Measurements from ENCODE around the gene RNF144A. TPM values are rescaled to one million over a fixed set of nuclear protein-coding genes. Genes with fewer than 3 reads are reported as not detected.

The RNF144A gene
- total RNA-seq, 1 donor from 2014 or later: 9.6 TPM

DNA sequence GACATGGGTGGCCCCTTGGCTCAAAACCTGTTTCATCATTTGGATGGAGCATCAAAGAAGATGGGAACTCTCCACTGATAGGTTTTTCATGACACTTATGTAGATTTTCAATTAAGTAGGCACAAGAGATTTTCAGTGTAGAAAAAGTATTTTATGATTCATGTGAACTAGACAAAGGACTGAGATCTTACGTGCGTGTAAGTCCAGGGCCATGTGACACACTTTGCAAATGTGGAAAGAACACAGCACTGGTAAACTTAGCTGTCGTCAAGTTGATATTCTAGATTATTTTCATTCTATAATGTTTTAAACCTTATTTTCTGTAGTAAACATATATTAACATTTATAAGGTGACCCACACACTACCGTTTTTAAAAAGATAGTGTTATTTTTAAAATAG, 37.4 kb downstream of the RNF144A start:
- DNase-seq (ENCODE audit: extremely low spot score, unreplicated experiment): no peak
- TF ChIP-seq CTCF (IDR thresholded peaks at IDR 0.05): no peak
- Mint-ChIP-seq H3K36me3 (ENCODE audit: unreplicated experiment) (peaks cover 1% of the 10 kb centered on the region), H3K4me1 (ENCODE audit: unreplicated experiment) (peaks cover 51% of the 10 kb centered on the region), H3K9me3 (ENCODE audit: unreplicated experiment) (no peaks in the 10 kb centered on the region), H3K27ac (ENCODE audit: unreplicated experiment) (no peak overlapping the region), H3K27me3 (ENCODE audit: unreplicated experiment) (no peaks in the 10 kb centered on the region), H3K4me3 (ENCODE audit: unreplicated experiment) (no peak overlapping the region)

- peak overlapping the region; percentile 18 for H3K27ac Mint-ChIP-seq (ENCODE audit: unreplicated experiment)
- H3K36me3 Mint-ChIP-seq (ENCODE audit: unreplicated experiment): no peaks in the 10 kb centered on the region
- H3K4me1 Mint-ChIP-seq (ENCODE audit: unreplicated experiment): peaks cover 50% of the 10 kb centered on the region
Observed at GRCh38 chr2:6955511-6956136, 38.4 kb downstream of the RNF144A start.

DNA sequence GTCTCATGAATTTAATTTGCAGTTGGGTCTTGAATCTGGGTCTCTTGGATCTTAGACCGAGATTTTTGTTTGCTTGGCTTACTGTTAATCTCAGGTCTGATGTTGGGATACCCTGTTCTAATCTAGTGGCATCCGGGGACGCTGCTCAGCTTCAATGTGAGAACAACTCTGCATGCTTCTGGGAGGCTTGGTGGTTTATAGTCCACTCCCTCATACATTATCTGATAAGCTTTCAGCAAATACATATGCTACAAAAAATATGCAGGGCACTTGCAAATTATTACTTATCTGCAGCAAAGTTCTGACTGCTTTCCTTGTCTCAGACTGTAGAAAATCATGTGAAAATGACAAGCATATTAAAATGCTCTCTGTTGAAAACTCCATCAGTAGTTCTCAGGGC, 39.4 kb downstream of the RNF144A start:
- H3K4me3 Mint-ChIP-seq (ENCODE audit: unreplicated experiment): no peak overlapping the region
- no peaks in the 10 kb centered on the region for H3K27me3 Mint-ChIP-seq (ENCODE audit: unreplicated experiment)
- DNase-seq (ENCODE audit: extremely low spot score, unreplicated experiment): no peak
- no peak for TF ChIP-seq CTCF (IDR thresholded peaks at IDR 0.05)
- H3K4me1 Mint-ChIP-seq (ENCODE audit: unreplicated experiment): peaks cover 42% of the 10 kb centered on the region
- H3K36me3 Mint-ChIP-seq (ENCODE audit: unreplicated experiment): no peaks in the 10 kb centered on the region
- no peak overlapping the region for H3K27ac Mint-ChIP-seq (ENCODE audit: unreplicated experiment)
- no peaks in the 10 kb centered on the region for H3K9me3 Mint-ChIP-seq (ENCODE audit: unreplicated experiment)

More at GRCh38 chr2:6955511-6956136, 38.4 kb downstream of the RNF144A start:
- H3K4me3 Mint-ChIP-seq (ENCODE audit: unreplicated experiment): no peak overlapping the region
- no peak for TF ChIP-seq CTCF (IDR thresholded peaks at IDR 0.05)
- no peaks in the 10 kb centered on the region for H3K27me3 Mint-ChIP-seq (ENCODE audit: unreplicated experiment)
- DNase-seq (ENCODE audit: extremely low spot score, unreplicated experiment): no peak
- H3K9me3 Mint-ChIP-seq (ENCODE audit: unreplicated experiment): no peaks in the 10 kb centered on the region

DNA sequence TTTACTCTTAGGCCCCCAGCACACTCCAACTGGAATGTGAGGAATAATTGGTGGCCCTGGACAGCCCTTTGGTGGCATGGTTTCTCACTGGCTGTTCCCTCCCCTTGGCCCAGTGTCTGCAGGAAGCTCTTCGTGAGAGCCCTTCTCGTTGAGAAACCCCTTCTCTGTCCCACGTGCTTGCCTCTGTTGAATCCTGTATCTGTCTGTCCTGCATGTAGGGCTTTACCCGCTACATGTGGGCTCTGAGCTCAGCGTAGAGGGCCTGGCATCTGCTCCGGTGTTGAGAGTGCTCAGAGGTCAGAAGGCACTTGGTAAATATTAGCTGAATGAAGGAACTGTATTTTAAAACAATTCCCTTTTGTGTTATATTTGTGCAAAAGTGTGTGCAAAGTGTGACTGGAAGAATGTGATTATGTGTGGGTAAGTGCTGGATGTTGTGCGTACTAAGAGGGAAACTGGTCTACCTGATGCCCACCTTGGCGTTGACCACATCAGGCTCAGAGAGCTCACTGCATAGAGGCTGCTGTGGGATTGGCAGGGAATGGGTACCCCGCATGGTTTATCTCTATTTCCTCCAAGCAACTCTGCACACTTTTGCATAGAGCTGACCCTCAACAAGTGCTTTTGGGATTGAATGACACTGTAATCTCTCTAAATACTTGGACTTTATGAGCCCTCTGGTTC, 40.0 kb downstream of the RNF144A start:
- DNase-seq (ENCODE audit: extremely low spot score, unreplicated experiment): no peak
- H3K27ac Mint-ChIP-seq (ENCODE audit: unreplicated experiment): no peak overlapping the region
- no peak overlapping the region for H3K4me3 Mint-ChIP-seq (ENCODE audit: unreplicated experiment)
- no peaks in the 10 kb centered on the region for H3K36me3 Mint-ChIP-seq (ENCODE audit: unreplicated experiment)
- H3K9me3 Mint-ChIP-seq (ENCODE audit: unreplicated experiment): no peaks in the 10 kb centered on the region
- no peaks in the 10 kb centered on the region for H3K27me3 Mint-ChIP-seq (ENCODE audit: unreplicated experiment)
- TF ChIP-seq CTCF (IDR thresholded peaks at IDR 0.05): no peak
- peaks cover 36% of the 10 kb centered on the region for H3K4me1 Mint-ChIP-seq (ENCODE audit: unreplicated experiment)

GRCh38 chr2:6957910-6958615, 40.9 kb downstream of the RNF144A start:
- Mint-ChIP-seq H3K9me3 (ENCODE audit: unreplicated experiment) (no peaks in the 10 kb centered on the region), H3K4me1 (ENCODE audit: unreplicated experiment) (peaks cover 30% of the 10 kb centered on the region), H3K36me3 (ENCODE audit: unreplicated experiment) (no peaks in the 10 kb centered on the region), H3K4me3 (ENCODE audit: unreplicated experiment) (no peak overlapping the region), H3K27me3 (ENCODE audit: unreplicated experiment) (no peaks in the 10 kb centered on the region), H3K27ac (ENCODE audit: unreplicated experiment) (no peak overlapping the region)
- peak; percentile 56 for DNase-seq (ENCODE audit: extremely low spot score, unreplicated experiment)
- TF ChIP-seq CTCF (IDR thresholded peaks at IDR 0.05): no peak

All from osteocyte (in vitro differentiated cells).